ENCODE results near the gene SHB.

SHB gene

DNA sequence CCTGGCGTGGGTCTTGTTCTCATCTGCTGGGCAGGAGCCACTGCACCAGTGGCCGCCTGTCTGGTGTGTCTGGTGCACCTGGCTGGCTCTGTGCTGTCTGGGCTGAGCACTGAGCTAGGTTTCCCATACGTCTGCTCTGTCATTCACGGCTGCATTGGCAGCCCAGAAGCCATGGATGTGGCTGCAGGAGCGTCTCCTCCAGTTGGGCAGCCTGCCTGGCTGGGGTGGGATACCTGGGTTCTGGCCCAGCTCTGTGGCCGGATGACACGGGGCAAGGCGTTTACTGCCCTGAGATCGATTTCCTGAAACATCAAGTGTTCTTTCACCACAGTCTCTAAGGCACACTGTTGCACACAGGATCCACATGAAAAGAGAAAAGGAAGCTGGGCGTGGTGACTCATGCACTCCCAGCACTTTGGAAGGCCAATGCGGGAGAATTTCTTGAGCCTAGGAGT lies 139.6 kb downstream of the SHB start:
- TF ChIP-seq, protein P1, sequence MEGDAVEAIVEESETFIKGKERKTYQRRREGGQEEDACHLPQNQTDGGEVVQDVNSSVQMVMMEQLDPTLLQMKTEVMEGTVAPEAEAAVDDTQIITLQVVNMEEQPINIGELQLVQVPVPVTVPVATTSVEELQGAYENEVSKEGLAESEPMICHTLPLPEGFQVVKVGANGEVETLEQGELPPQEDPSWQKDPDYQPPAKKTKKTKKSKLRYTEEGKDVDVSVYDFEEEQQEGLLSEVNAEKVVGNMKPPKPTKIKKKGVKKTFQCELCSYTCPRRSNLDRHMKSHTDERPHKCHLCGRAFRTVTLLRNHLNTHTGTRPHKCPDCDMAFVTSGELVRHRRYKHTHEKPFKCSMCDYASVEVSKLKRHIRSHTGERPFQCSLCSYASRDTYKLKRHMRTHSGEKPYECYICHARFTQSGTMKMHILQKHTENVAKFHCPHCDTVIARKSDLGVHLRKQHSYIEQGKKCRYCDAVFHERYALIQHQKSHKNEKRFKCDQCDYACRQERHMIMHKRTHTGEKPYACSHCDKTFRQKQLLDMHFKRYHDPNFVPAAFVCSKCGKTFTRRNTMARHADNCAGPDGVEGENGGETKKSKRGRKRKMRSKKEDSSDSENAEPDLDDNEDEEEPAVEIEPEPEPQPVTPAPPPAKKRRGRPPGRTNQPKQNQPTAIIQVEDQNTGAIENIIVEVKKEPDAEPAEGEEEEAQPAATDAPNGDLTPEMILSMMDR (conservative IDR thresholded peaks at IDR 0.05; ENCODE audit: low read length), result no peak

DNA sequence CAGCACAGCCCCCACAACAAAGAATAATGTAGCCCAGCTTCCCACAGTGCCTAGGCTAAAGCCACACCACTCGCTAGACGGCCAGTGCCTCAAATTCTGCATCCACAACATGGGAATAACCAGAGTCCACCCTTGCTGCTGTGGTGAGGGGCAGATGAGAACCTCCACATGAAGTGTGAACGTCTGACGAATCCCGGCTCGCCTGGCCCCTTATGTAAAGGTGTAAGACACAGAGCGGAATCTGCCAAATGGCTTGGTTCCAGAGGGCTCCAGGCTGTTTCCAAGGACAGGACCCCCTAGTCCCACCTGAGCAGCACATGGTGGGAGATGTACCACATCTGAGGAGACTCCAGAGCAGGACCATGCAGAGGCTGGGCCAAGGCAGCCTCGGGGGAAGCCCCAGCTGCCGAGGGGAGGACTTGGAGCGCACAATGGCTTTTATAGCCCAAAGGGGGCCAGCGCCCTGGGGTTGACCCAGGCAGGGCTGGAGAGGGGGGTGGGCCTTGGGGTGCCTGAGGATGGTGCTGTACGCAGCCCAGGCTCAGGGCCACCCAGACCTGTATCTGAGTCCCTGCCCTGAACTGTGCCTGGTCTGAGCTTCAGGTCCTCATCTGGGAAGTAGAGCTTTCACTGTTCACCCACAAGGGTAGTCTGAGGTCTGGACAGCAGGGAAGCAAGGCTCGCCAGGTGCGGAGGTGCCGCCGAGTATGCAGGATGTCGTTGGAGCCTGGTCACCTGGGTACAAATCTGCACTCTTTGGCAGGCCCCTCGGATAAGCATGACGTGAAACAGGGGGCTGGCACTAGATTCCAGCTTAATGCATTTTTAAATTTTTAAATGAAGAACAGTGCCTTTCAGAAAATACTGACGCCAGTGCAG lies 140.2 kb downstream of the SHB start:
- DNase-seq (ENCODE audit: low read depth), result no peak
- H3K4me3 ChIP-seq (ENCODE audit: low read length), result no peak overlapping the region

More for the DNA sequence above, 139.6 kb downstream of the SHB start:
- no peak overlapping the region for H3K4me3 ChIP-seq (ENCODE audit: low read length)
- peak; percentile 64 for DNase-seq (ENCODE audit: low read depth)

DNA sequence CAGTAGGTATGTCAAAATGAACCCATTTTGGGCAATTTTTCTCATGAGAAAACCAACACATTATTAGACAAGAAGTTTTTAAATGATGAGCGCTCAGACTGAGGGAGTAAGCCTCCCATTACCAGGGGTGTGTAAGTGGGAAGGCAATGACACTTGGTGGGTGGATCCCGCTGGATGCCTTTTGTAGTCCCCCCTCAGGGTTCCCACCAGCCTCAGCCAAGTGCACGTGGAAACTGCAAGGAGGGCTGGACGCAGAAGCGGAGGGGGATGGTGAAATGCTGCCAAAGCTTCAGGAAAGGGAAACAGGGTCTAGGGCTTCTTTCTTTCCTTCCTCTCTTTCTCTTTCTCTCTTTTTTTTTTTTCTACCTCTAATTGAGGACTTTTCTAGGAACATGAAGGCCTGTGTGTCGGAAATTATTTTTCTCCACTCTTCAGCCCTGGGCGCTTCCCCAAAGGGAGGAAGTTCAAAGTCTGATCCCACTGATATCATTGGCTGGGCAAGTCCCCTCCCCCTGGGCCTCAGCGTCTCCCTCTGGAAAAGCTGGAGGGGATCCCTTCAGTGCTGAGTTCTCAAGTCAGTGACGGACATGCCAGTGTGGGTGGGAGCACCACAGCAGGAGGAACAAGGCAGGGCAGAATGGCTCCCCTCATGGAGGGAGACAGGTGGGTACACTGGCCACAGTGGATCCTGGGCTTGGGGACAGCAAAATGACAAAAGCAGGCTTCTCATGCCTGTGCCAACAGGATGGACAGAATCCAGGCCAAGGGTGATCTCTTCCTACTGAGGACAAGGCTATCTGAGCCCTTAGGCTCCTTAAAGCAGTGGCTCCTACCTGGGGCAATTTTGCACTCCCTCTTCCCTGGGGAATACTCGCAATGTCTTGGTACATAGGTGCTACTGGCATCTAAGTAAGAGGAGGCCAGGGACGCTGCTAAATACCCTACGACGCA lies 141.2 kb downstream of the SHB start:
- TF ChIP-seq, protein P1 (conservative IDR thresholded peaks at IDR 0.05; ENCODE audit: low read length), result no peak
- no peak for DNase-seq (ENCODE audit: low read depth)
- no peak overlapping the region for H3K4me3 ChIP-seq (ENCODE audit: low read length)

More for the DNA sequence above, 140.2 kb downstream of the SHB start:
- TF ChIP-seq, protein P1 (conservative IDR thresholded peaks at IDR 0.05; ENCODE audit: low read length), result no peak

DNA sequence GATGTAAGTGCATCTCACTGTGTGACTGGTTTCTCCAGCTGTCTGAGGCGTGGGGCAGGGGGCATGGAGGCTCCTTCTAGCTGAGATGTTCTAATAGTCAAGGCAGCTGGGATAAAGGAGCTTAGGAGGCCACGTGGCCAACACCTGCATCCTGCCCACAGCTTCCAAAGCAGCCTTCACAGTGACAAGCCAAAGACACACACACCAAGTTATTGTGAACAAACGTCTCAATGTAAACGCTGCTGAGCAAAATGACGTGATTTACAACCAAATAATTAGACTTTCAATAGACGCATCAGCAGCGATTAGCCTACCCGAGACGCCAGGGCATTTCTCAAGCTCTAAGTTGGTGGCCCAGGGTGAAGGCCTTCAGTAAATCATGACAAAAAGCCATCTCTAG lies 141.9 kb downstream of the SHB start:
- TF ChIP-seq, protein P1 (conservative IDR thresholded peaks at IDR 0.05; ENCODE audit: low read length), result no peak
- H3K4me3 ChIP-seq (ENCODE audit: low read length), result no peak overlapping the region
- DNase-seq (ENCODE audit: low read depth), result no peak

DNA sequence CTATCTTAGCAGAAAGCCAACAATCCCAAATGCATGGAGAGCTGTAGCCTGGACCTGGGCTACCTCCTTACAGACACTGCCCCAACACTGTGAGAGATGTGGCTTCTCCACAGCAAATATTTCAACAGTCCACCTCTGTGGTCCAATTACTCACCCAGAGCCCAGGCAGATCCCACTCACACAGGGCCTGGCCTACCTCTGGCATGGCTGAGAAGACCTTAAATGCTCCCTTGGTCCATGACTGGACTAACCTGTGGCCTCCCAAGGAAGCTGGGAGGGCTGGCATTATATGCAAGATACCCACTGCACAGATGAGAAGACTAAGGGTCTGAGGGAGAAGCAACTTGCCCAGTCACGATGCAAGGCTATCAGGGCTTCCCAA lies 142.3 kb downstream of the SHB start:
- H3K4me3 ChIP-seq (ENCODE audit: low read length), result no peak overlapping the region
- no peak for DNase-seq (ENCODE audit: low read depth)
- TF ChIP-seq, protein P1 (conservative IDR thresholded peaks at IDR 0.05; ENCODE audit: low read length), result no peak

DNA sequence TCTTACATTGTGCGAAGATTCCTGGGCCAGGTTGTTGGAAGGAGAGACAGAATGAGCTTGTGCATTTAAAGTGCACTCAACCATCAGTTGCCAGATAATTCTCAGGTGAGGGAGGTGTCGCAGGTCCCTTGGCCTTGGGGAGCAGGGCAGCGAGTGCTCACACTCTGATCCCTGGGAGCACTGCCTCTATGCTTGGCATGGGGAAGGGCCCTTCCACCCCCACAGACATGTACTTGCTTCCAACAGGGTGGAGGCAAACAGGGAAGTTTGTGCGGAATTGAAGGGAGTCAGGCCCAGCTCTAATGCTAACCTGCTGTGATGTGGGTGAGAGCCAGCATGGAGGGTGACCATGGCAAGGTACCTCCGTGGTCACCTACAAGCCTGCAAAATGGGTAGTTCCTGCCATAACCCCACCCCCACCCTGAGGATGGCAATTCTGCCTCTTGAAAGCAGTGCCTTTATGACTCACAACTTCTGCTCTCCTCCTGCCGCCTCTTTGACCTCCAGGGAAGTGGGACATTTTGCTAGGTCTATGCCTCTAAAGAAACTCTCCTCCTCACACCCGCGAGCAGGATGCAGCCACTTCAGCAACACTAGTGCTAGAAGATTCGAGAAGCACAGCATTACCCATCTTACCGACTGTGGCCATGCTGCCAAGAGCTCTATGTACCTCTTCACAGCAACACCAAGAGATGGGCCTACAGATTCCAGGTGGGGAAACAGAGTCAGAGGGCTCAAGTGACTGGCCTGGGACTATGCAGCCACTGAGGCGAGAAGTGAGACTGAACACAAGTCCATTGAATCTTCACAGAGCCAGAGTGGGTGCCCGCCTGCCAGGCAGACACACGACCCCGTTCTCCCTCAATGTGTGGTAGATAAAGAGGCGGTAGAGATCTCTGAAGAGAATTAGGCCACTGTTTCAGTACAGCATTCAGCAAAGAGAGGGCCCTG lies 143.0 kb downstream of the SHB start:
- TF ChIP-seq, protein P1 (conservative IDR thresholded peaks at IDR 0.05; ENCODE audit: low read length), result no peak
- no peak overlapping the region for H3K4me3 ChIP-seq (ENCODE audit: low read length)
- no peak for DNase-seq (ENCODE audit: low read depth)

Measured in AG10803 (cell line).